CD14-positive monocyte (primary cell): ENCODE measurements around the gene PHF3. TPM values are rescaled to one million over a fixed set of nuclear protein-coding genes. Genes with fewer than 3 reads are reported as not detected.
A peak's percentile ranks its signal among the peaks of the same experiment; 100 is the strongest.

Experiments used
- DNase-seq, 3 donors: peaks; one replicate each; pipeline ENCODE4 v3.0.0-alpha.2; 2011 to 2022
- H2AFZ ChIP-seq: 2 replicates; pipeline ENCODE4 v1.6.0; 2012; ENCODE audit warnings: mild to moderate bottlenecking, low read depth, low read length, inconsistent platforms; ENCODE audit not compliant: insufficient read depth, poor library complexity, severe bottlenecking
- H3K27ac ChIP-seq, 2 donors: 1 replicate in 1 of 2; 2 replicates in 1 of 2; pipeline ENCODE4 v1.5.1; 2012 to 2013; ENCODE audit warnings: low read length in 2 of 2, control low read depth in 1 of 2, inconsistent platforms in 1 of 2, low read depth in 1 of 2, mild to moderate bottlenecking in 1 of 2
- H3K27me3 ChIP-seq, 2 donors: one replicate each; pipeline versions ENCODE4 v1.6.0 to v1.6.1; 2011 to 2013; ENCODE audit warnings: low read length in 2 of 2; ENCODE audit not compliant: control insufficient read depth in 2 of 2, insufficient read depth in 2 of 2
- H3K36me3 ChIP-seq, 2 donors: replicated peaks in 1 of 2; 1 replicate in 1 of 2; 2 replicates in 1 of 2; pipeline versions ENCODE4 v1.5.1 to v1.6.1; 2012 to 2013; ENCODE audit warnings: low read length in 2 of 2, control low read depth in 1 of 2, inconsistent platforms in 1 of 2, mild to moderate bottlenecking in 1 of 2; ENCODE audit not compliant: insufficient read depth in 2 of 2, control insufficient read depth in 1 of 2
- H3K4me1 ChIP-seq, 2 donors: 1 replicate in 1 of 2; 2 replicates in 1 of 2; pipeline versions ENCODE4 v1.5.1 to v1.6.1; 2012 to 2013; ENCODE audit warnings: low read length in 2 of 2, control low read depth in 1 of 2, inconsistent platforms in 1 of 2, mild to moderate bottlenecking in 1 of 2, moderate library complexity in 1 of 2; ENCODE audit not compliant: insufficient read depth in 2 of 2, control insufficient read depth in 1 of 2
- H3K4me2 ChIP-seq: replicated peaks from 2 replicates; pipeline ENCODE3; 2012; ENCODE audit warnings: low read length, moderate library complexity, mild to moderate bottlenecking; ENCODE audit not compliant: poor library complexity, severe bottlenecking; ENCODE audit errors: extremely low read depth
- H3K4me3 ChIP-seq, 3 experiments: fragments of 200-600 bp in 1 of 3; sonication (generic) in 1 of 3; replicated peaks in 1 of 3; 1 replicate in 2 of 3; 2 replicates in 1 of 3; pipeline ENCODE4 v1.5.1; 2011 to 2013; ENCODE audit warnings: low read length in 3 of 3, mild to moderate bottlenecking in 3 of 3, control low read depth in 2 of 3, low read depth in 2 of 3, inconsistent platforms in 1 of 3, moderate library complexity in 1 of 3
- H3K79me2 ChIP-seq: 2 replicates; pipeline ENCODE4 v1.6.0; 2012; ENCODE audit warnings: mild to moderate bottlenecking, control low read depth, inconsistent platforms, low read length, moderate library complexity; ENCODE audit not compliant: insufficient read depth
- H3K9ac ChIP-seq: 2 replicates; pipeline ENCODE4 v1.6.0; 2017; ENCODE audit warnings: low read length, mild to moderate bottlenecking; ENCODE audit not compliant: insufficient read depth, poor library complexity, severe bottlenecking
- H3K9me3 ChIP-seq, 2 donors: replicated peaks in 1 of 2; 1 replicate in 1 of 2; 2 replicates in 1 of 2; pipeline versions ENCODE4 v1.5.1 to v1.6.1; 2012 to 2013; ENCODE audit warnings: low read length in 2 of 2, control low read depth in 1 of 2; ENCODE audit not compliant: control insufficient read depth in 1 of 2, insufficient read depth in 1 of 2
- H4K20me1 ChIP-seq: 2 replicates; pipeline ENCODE4 v1.6.0; 2012; ENCODE audit warnings: mild to moderate bottlenecking, low read length, control low read depth, moderate library complexity; ENCODE audit not compliant: insufficient read depth
- H3K27ac Mint-ChIP-seq, 7 donors: one replicate each; pipeline ENCODE4 v1.8.0; 2020; ENCODE audit warnings: mild to moderate bottlenecking in 7 of 7, mixed read lengths in 7 of 7, moderate library complexity in 6 of 7, inconsistent platforms in 2 of 7
- H3K27me3 Mint-ChIP-seq, 3 donors: one replicate each; pipeline ENCODE4 v1.8.0; 2021 to 2022; ENCODE audit warnings: low read depth in 3 of 3, mild to moderate bottlenecking in 3 of 3, mixed read lengths in 3 of 3, moderate library complexity in 3 of 3, inconsistent platforms in 1 of 3
- H3K36me3 Mint-ChIP-seq, 2 donors: one replicate each; pipeline ENCODE4 v1.8.0; 2020; ENCODE audit warnings: mixed read lengths in 2 of 2, inconsistent platforms in 1 of 2, mild to moderate bottlenecking in 1 of 2
- H3K4me1 Mint-ChIP-seq: one replicate; pipeline ENCODE4 v1.8.0; 2020; ENCODE audit warnings: mild to moderate bottlenecking, mixed read lengths
- H3K4me3 Mint-ChIP-seq, 2 donors: one replicate each; pipeline ENCODE4 v1.8.0; 2020; ENCODE audit warnings: mild to moderate bottlenecking in 2 of 2, mixed read lengths in 2 of 2, moderate library complexity in 1 of 2
- H3K9me3 Mint-ChIP-seq, 7 donors: one replicate each; pipeline ENCODE4 v1.8.0; 2020 to 2022; ENCODE audit warnings: mixed read lengths in 7 of 7, mild to moderate bottlenecking in 6 of 7, moderate library complexity in 6 of 7, inconsistent platforms in 2 of 7
- CTCF ChIP-seq: fragments of 200-600 bp; IDR thresholded peaks from one replicate; pipeline ENCODE4 v1.8.0; 2022; ENCODE audit warnings: antibody characterized with exemption, mild to moderate bottlenecking
- WGBS: methylation state at CpG from one replicate; pipeline ENCODE4 v1.1.5; 2013; ENCODE audit warnings: missing lambda C conversion rate; ENCODE audit not compliant: insufficient coverage; 5-methylcytosine and 5-hydroxymethylcytosine counted together
- intact Hi-C, 2 donors: fragments of 100-400 bp; cut with micrococcal nuclease; formaldehyde crosslinking; loops; one replicate each; pipeline versions ENCODE4 v1.15.0 to v1.15.1; 2023
- polyA plus RNA-seq, 3 donors: library from polyadenylated mRNA; depleted of rRNA in 1 of 3; unstranded in 2 of 3; stranded (reverse) in 1 of 3; fragments of 300-500 nt in 2 of 3; fragments of >200 nt in 1 of 3; fragmentation: Illumina TruSeq in 2 of 3; gene quantifications; 1 replicate in 2 of 3; 2 replicates in 1 of 3; pipeline ENCODE4 v1.2.3, GENCODE V29; 2012 to 2021

Gene PHF3
- polyA plus RNA-seq, 3 donors = 5.4 to 13.8 (median 13.0) TPM

- Histone ChIP-seq H3K9ac (no peak overlapping the region), H3K9me3 (no peaks in the 10 kb centered on the region), H3K36me3 (peaks cover 0 to under 1% of the 10 kb centered on the region in 2 donors), H3K27ac (no peak overlapping the region), H4K20me1 (peaks cover 100% of the 10 kb centered on the region), H3K27me3 (no peaks in the 10 kb centered on the region), H3K4me1 (peaks cover 10 to 22% of the 10 kb centered on the region in 2 donors), H3K79me2 (peaks cover 100% of the 10 kb centered on the region), H2AFZ (no peak overlapping the region), H3K4me2 (no peak overlapping the region), H3K4me3 (no peak overlapping the region)
- Mint-ChIP-seq H3K36me3 (peaks cover 0 to 12% of the 10 kb centered on the region in 2 donors), H3K4me3 (no peak overlapping the region), H3K27ac (peak overlapping the region in 3 of 7 donors; percentile 33 to 62 (median 52)), H3K4me1 (peaks cover 60% of the 10 kb centered on the region), H3K27me3 (no peaks in the 10 kb centered on the region), H3K9me3 (peaks cover 0 to 2% (median 0%) of the 10 kb centered on the region in 7 donors)
- intact Hi-C loops = no loop called here
- no peak for DNase-seq
- no CpG with 5 or more reads among the region's 2 CpGs for WGBS
- TF ChIP-seq CTCF = no peak
Measured at GRCh38 chr6:63652980-63653379, 17.4 kb downstream of the PHF3 start.

GRCh38 chr6:63660757-63661156 is 25.2 kb downstream of the PHF3 start:
- Mint-ChIP-seq H3K4me1 (peaks cover 33% of the 10 kb centered on the region), H3K36me3 (peaks cover 0 to 4% of the 10 kb centered on the region in 2 donors), H3K27ac (no peak overlapping the region), H3K9me3 (no peaks in the 10 kb centered on the region), H3K4me3 (no peak overlapping the region), H3K27me3 (peaks cover 0 to 1% (median 0%) of the 10 kb centered on the region in 3 donors)
- no peak overlapping the region for H3K4me2 ChIP-seq
- H3K36me3 ChIP-seq = no peaks in the 10 kb centered on the region
- H3K27ac ChIP-seq = peak overlapping the region in 1 of 2 donors; percentile 34
- H3K27me3 ChIP-seq = no peaks in the 10 kb centered on the region
- H3K9ac ChIP-seq = no peak overlapping the region
- DNase-seq = no peak
- no peaks in the 10 kb centered on the region for H3K9me3 ChIP-seq
- H4K20me1 ChIP-seq = peaks cover 100% of the 10 kb centered on the region
- H3K4me3 ChIP-seq = no peak overlapping the region
- H3K79me2 ChIP-seq = peaks cover 99% of the 10 kb centered on the region
- intact Hi-C loops = no loop called here
- no peak overlapping the region for H2AFZ ChIP-seq
- no CpG with 5 or more reads among the region's 1 CpG for WGBS
- TF ChIP-seq CTCF = no peak
- H3K4me1 ChIP-seq = no peaks in the 10 kb centered on the region
